Stimulated activated CD4-positive, alpha-beta T cell treated with anti-CD3 and anti-CD28 coated beads, Interleukin-4, amount 100 ng/mL, for 48 hours (primary cell): ENCODE measurements around the gene ZBTB21.
A peak's percentile ranks its signal among the peaks of the same experiment; 100 is the strongest.
"Not testable (repeated sequence)": the region's sequence is repeated elsewhere in the genome, so short reads cannot be mapped to it uniquely, and the experiment has no call there.

Experiments used
- DNase-seq, 2 donors: peaks; one replicate each; pipeline ENCODE4 v3.0.0-alpha.2; 2020; ENCODE audit warnings: low read depth in 2 of 2

The ZBTB21 gene

DNA sequence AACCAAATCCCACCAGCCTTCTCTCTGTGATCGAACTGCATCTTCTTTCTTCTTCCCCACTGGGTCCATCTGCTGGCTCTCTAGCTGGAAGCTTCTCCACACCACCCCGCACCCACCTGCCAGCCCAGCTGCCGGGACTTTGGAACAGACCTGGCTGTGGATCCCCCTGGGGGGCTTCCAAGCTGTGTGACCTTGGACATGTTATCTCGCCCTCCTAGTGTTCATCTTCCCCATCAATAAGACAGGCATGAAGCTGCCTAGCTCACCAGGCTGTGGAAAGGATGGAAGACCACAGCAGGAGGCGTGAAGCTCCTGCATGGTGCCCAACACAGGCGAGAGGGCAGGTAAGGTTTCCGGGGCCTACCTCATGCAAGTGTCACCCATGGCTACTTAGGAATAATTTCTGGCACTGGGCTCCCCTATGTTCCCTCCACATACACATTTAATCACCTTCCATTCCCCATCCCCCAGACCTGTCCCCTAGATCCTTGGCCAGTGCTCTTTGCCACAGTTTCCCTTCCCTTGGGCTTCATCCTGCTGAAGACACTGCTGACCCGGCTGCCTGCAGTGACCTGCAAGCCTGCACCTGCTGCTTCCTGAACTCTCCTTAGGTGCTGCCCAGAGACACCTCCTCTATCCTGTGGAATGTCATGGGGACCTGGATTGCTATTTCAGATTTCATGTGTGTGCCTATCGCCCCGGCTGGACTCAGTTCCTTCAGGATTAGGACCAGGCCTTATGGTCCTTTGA is 43.1 kb downstream of the ZBTB21 start:
- DNase-seq, result no peak

DNA sequence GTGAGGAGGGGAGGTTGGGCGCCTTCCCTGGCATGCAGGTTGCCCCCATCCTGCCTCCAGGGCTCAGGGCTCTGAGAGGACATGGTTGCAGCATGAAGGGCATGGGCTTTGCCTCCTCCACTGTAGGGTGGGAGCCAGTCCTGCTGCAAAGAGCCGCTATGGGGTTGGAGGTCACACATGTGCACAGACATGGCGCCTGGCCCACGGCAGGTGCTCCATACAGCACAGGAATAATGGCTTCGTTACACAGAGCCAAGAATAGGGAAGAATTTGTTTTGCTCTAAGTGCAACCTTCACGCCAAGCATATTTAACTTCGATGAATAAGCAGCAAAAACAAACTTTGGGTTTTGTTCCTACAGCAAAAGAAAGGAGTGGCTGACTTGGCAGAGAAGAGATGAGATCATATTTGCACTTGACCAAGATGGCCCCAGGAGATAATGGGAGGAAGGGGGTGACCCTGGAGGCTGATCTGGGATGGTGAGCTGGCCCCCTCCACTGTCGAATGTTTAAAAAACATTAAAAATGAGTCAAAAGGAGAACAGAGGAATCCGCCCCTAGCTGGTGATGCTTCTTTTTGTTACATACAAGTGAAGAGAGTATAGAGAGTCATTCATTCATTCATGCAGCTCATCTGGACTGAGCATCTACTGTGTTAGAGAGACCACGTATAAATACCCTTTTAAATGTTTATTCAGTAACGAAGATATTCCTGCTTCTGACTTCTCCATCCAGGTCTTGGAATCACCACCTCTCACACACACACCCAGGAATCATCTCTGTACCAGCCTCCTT is 43.9 kb downstream of the ZBTB21 start:
- no peak for DNase-seq

DNA sequence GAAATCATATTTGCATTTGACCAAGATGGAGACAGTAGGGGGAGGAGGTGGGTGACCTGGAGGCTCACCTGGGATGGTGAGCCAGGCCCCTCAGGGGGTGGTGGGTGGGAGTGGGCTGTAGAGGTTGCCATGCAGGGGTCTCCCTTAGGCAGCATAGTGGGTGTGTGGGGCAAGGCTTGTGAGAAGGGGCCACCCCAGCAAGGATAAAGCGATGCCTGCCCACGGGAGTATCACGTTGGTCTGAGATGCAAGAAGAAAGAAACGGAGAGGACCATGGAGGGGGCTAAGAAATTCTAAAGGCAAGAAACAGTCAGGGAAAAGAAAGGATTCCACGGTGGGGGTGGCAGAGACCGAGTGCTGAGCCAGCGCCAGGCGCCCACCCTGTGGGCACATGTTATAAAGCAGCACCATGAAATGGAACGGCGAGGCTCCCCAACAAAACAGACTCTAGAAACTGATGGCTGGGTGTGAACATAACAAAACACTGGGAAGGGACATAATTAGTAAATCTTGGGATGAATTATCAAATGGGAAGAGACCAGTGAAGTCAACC is 44.6 kb downstream of the ZBTB21 start:
- DNase-seq, result no peak

DNA sequence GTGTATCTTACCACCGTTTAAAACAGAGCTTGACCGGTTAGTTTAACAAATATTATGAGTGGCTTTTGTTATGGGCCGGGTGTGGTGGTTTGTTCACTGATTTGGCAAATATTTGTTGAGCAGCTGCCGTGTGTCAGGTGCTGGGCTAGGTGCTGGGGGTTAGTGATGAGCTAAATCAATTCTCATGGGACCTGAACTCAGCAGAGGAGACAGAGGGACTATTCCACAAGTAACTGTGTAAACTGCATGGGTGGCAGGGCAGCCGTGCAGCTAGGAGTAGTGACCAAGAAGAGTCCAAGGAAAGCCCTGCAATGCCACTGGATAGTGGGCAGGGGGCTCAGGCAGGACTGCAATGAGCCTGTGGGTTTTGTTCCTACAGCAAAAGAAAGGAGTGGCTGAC is 45.1 kb downstream of the ZBTB21 start:
- DNase-seq, result no peak

DNA sequence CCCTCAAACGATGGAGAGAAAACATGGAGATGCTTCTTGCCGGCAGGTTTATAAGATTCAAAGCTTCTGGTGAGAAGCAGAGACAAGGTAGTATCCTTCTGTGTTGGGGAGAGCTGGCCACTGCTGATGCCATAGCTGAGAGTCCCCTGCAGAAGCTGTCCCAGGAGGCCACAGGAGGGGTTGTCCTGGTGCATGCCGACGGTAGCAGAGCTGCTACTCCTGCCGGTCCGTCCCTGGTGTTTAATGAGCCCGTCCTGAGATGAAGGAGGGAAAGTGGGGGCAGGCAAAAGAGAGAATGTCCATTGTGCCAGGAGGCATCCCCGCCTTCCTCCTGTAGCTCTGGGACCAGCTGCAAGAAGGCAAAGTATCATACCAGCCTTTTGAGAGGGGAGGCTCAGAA is 46.0 kb downstream of the ZBTB21 start:
- no peak for DNase-seq

DNA sequence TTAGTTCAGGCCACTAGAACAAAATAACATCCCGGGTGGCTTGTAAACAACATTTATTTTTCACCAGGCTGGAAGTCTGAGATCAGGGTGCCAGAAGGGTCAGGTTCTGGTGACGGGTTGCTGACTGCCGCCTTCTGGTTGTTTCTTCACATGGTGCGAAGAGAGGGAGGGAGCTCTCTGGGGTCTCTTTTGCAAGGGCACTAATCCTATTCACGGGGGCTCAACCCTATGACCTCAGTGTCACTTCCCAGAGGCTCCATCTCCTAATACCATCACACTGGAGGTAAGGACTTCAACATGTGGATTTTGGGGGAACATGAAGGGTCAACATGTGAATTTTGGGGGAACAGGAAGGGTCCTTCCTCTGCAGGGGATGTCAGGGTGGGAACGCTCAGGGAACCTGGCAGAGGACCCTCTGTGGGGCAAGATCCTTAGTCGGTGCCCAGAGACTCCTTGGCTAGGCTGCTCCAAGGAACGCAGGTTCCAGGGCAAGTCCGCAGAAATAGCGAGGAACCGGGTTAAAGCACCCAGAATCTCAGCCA is 47.7 kb downstream of the ZBTB21 start:
- DNase-seq, result no peak

DNA sequence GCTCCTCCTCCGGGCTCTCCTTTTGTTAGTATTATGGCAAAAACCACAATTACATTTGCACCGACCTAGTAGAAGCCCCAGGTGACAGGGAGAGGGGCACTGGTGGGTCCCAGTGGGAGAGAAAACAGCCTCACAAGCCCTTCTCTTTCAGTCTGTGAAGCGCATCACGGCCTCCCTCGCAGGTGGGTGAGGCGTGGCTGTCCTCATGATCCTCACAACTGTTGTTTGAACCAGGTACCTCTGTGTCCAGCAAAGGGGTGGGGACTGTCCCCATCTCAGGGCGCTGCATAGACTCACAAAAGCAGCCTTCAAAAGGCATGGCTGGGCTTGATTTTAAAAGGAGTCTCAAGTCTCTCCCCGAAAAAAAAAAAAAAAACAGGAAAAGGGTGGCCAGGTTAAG is 48.4 kb downstream of the ZBTB21 start:
- DNase-seq, result no peak

DNA sequence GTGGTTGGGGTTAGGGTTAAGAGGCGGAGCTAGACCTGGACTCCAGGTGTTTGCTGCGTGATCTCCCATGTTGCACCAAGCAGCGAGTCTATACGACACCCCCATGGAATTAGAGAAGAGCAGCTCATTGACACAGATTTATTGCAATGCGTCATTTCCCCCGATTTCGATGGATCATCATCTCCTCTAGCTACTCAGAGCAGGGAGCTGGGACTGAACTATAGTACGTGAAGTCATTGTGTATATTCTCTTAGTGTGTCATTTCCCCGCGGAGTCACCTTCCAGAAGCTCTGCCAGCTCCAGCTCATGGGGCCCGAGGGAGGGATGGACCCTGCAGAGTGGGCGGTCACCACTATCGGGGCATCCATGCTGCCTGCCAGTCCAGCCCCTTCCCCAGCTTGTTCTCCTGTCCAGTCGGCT is 48.9 kb downstream of the ZBTB21 start:
- DNase-seq, result no peak

DNA sequence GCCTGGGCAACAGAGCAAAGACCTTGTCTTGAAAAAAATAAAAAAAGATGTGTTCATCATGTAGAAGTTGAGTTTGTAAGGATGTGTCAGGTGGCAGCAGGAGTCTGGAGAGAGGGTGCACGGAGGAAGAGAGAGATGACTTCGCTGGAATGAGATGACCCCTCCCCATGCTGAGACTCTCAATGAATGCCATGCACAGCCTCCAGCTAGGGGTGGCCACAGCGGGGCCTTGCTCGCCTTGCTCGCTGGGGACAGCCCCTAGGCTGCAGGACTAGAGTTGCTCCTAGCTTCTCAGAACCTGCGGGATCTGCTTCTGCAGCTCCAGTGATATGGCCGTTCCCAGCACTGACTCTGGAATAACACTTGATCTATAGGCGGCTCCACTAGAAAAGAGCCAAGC is 49.8 kb downstream of the ZBTB21 start:
- DNase-seq, result no peak

DNA sequence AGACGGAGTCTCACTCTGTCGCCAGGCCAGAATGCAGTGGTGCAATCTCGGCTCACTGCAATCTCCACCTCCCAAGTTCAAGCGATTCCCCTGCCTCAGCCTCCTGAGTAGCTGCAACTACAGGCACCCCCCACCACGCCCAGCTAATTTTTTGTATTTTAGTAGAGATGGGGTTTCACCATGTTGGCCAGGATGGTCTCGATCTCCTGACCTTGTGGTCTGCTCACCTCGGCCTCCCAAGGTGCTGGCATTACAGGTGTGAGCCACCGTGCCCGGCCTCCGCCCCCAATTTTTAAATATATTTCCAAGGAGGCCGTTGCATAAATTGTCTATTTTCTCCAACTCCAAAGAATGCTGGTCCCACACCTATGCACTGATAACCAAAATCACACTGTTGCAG is 50.5 kb downstream of the ZBTB21 start:
- not testable (repeated sequence) for DNase-seq

DNA sequence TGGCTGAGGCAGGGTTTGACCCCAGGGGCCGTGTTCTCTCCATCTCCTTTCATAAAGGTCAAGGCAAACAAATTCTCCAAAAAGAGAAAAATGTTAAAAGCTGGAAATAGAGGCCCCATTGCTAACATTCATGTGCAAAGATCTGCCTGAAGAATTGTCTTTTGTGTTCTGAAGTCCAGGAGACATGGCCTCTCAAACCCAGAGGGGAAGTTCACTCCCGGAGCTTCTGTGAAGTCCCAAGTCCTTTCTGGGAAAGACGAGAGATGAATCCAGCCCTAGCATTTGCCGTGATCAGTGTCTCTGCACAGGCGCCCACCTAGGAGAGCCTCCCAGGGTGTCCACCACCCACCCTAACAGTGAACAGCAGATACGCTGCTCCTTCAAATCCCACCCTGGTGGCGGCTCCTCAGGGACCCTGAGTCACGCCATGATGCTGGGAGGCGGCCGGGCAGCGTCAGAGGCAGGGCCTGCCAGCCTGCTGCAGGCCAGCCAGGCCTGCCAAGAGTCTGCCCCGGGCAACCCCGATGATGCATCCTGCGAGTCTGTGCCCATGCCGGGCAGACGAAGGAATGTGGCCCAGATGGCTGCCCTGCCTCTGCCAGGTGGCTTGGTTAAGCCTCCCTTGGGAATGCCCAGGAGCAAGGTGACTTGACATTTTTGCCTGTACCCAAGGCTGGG is 51.1 kb downstream of the ZBTB21 start:
- no peak for DNase-seq

DNA sequence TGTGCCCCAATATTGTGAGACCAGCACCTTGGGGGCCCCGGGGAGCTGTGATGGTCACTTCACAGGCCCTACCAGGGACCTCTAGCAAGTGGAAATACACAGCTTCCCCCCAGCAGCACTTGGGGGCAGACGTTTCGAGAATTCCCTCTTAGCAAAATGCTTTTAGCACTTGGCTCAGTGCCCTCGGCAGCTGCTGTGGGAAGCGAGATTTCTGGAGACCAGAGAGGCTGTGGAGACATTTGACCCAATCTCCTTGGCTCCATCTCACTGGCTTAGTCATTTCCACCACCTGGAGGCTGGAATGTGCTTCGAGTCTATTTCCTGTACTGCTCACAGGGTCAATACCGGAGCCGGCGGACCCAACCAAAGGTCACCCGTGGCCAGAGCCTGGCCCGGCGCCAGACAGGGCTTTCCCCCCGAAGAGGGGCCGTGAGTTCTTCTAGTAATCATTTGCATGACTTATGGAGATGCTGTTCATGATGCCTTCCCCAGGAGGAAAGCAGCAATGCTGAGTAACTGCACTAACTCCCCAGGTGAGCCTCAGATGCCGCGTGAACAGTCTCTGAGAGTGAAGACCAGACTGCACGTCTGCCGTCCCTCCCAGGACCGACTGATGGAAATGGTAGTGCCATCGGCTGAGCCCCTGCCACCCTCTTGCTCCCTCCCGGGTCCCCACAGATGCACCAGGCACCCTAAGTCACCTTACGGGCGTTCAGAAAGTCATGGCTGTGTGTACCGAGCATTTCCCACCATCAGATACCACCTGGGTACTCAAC is 52.0 kb downstream of the ZBTB21 start:
- DNase-seq, result no peak

DNA sequence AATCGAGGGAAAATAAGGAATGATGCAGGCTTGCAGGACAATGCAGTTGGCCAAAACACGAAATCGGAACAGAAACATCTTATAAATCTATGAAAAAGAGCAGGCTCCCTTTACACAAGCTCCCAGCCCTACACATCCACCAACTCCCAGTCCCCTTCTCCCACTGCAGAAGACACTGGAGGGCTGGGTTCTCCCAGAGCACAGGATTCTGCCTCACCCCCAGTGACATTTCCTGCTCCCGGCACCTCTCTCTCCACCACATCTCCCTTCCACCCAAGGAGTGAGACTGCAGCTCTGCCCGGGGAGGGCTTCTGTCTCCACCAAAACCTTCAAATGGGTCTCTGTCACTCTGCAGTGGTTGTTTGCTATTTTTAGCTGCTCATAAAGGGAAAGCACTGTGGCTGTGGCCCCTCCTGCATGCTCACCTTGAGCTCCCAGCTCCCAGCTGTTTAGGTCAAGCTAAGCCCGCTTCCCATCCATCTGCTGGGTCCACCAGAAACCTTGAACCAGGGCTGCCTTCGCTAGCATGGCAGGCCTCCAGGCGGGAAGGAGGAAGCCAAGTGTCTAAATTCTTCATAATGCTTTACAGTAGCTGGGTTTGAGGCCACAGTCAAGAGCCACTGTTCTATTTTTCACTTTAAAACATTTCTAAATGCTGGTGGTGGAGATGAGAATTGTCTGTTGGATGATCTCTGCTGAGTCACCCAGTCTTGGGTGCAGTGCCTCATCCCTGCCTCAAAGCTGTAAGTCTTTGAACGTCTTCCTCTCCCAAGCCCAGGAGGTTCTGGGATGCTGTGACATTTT is 53.0 kb downstream of the ZBTB21 start:
- DNase-seq, result no peak

DNA sequence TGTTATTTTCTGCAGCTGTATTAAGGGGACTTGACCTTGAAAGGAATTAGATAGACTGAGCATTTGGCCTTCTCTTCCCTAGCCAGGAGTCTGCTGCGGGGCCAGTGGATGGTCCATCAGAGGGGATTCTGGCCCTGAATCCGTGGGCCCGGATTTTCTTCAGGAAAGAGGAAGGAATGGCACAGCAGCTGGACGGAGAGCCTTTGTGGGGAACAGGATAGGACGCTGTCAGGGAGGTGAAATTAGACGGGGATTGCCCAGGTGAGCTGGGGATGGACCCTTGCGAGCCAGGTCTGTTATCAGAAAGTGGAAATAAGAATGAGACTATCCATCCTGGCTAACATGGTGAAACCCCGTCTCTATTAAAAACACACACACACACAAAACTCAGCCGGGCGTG is 54.6 kb downstream of the ZBTB21 start:
- DNase-seq, result no peak

DNA sequence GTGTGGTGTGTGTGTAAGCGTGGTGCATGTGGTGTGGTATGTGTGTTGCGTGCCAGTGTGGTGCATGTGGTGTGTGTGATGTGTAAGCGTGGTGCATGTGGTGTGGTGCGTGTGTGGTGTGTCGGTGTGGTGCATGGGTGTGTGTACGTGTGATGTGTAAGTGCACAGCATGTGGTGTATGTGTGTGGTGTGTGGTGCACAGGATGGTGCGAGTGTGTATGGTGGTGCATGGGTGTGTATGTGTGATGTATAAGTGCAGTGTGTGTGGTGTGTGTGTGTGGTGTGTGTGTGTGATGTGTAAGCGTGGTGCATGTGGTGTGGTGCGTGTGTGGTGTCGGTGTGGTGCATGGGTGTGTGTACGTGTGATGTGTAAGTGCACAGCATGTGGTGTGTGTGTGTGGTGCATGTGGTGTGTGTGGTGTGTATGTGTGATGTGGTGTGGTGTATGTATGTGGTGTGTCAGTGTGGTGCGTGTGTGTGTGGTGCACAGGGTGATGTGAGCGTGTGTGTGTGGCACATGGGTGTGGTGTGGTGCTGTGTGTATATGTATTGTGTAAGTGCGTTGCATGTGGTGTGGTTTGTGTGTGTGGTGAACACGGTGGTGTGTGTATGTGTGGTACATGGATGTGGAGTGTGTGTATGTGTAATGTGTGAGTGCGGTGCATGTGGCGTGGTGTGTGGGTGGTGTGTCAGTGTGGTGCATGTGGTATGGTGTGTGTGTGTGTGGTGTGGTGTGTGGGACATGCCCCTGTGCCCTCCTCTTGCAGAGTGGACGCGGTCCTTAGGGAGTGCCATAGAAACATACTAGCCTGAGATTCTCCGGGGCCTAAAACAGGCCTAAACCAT is 55.3 kb downstream of the ZBTB21 start:
- no peak for DNase-seq

DNA sequence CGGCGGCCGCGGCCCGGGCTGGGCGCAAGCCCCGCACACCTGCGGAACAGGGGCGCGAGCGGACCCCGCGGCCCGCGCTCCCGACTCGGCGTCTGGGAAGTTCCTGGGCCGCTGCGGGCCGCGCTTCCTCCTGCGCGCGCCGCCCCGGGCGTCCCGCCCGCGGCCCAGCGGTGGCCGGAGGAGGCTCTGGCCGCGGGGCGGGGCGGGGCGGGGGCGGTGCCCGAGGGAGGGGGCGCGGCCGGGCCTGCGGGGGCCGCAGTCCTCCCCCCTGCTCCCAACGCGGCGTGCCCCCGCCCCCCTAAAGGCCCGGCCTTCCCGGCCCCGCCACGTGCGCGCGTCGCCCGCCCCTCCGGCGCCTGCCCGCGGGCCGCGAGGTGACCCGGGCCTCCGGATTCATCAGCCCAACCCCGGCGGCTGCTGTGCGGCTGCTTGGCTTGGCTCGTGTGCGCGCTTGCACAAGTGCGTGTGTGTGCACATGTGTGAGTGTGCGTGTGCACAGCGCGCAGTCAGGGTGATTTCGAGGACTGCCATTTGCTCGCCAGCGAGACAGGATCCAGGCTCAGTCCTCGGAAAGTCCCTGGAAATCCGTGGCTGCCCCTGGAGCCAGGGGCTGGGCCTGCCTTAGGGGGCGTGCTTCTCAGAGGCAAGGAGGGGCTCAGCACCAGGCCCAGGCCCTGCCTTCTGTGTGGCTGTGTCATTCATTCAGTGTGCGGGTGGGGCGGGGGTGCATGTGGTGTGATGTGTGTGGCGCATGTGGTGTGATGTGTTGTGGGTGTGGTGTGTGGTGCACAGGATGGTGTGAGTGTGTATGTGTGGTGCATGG is 56.1 kb downstream of the ZBTB21 start, which contains the start of gene C2CD2:
Gene C2CD2 (minus strand): TSS at position 188 of the 823 bp plus-strand sequence. CDS start 370 bp downstream, outside the sequence.
- DNase-seq, result peak; percentile 17 to 20

DNA sequence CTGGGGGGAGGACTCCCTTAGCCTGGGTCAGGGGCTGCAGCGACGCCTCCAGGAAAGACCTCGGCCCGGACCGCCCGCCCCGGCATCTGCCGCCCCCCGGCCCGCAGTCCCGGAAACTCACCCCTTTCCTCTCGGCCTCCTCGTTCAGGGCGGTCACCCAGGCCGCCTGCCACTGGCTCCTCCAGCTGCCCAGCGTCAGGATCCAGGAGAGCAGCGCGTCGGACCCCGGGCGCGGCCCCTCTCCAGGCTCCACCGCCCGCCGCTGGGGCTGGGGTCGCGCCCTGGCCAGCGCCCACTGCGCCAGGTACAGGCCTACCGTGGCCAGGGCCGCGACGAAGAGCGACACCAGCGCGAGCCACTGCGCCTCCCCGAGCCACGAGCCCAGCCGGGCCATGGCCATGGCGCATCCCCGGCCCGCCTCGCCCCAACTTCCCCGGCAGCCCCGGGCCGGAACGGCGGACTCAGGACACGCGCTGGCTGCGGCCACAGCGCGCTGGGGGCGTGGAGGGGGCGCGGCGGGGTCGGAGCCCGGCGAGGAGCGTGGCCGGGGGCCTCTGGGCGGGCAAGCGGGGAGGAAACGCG is 56.8 kb downstream of the ZBTB21 start:
- no peak for DNase-seq

DNA sequence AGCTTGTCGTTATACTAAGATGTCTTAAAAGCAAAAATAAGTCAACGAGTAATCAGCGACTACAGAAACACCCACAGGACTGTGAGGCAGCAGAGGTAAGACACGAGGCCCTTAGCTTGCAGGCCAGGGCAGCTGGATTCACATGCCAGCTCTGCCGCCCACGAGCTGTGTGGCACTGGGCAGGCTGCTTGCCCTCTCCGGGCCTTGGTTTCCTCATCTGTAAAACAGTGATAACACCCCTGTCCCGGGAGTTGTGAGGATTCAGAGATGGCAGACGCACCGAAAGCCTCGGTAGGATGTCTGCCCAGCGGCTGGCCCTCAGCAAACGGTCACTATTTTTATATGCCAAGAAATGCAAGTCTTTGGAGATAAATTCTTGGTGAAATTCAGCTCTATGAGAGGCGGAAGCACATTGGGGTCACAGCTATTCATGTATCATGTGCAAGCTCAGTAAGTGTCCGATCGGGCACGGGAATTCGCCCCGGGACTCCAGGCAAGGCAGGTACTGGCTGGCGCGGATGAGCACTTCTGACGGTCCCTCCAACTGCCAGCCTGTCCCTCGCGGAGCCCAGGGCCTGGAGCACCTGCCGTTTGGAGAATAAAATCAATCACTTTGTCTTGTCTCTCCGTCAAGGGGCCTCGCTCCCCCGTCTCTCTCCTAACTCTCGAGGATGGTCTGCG is 57.5 kb downstream of the ZBTB21 start:
- DNase-seq, result no peak
